Measurements from ENCODE around the gene CMSS1. TPM values are rescaled to one million over a fixed set of nuclear protein-coding genes. Genes with fewer than 3 reads are reported as not detected.
"Not testable (repeated sequence)": the region's sequence is repeated elsewhere in the genome, so short reads cannot be mapped to it uniquely, and the experiment has no call there.

The CMSS1 gene
- polyA plus RNA-seq, 1 donor from 2014 or later: 22.7 TPM

GRCh38 chr3:100214574-100214964 is 396.9 kb downstream of the CMSS1 start:
- peaks cover 5 to 8% (median 6%) of the 10 kb centered on the region in 3 donors for H3K9me3 Mint-ChIP-seq
- peaks cover 3% of the 10 kb centered on the region for H3K27me3 Mint-ChIP-seq
- peaks cover 4% of the 10 kb centered on the region for H3K36me3 Mint-ChIP-seq
- no peak overlapping the region for H3K27ac Mint-ChIP-seq
- H3K4me3 Mint-ChIP-seq: no peak overlapping the region
- peaks cover 9 to 11% (median 11%) of the 10 kb centered on the region in 3 donors for H3K4me1 Mint-ChIP-seq

- H3K4me3 Mint-ChIP-seq: peak overlapping the region in 1 of 4 donors; percentile 28
- no peaks in the 10 kb centered on the region for H3K4me1 Mint-ChIP-seq
- H3K27me3 Mint-ChIP-seq: peaks cover 3% of the 10 kb centered on the region
- H3K36me3 Mint-ChIP-seq: no peaks in the 10 kb centered on the region
- no peak overlapping the region for H3K27ac Mint-ChIP-seq
- peaks cover 6 to 10% (median 8%) of the 10 kb centered on the region in 3 donors for H3K9me3 Mint-ChIP-seq
Measured at GRCh38 chr3:100216713-100217112, 399.1 kb downstream of the CMSS1 start.

- no peak overlapping the region for H3K27ac Mint-ChIP-seq
- H3K36me3 Mint-ChIP-seq: no peaks in the 10 kb centered on the region
- no peaks in the 10 kb centered on the region for H3K4me1 Mint-ChIP-seq
- H3K27me3 Mint-ChIP-seq: peaks cover 3% of the 10 kb centered on the region
- peaks cover 6 to 10% (median 8%) of the 10 kb centered on the region in 3 donors for H3K9me3 Mint-ChIP-seq
- no peak overlapping the region for H3K4me3 Mint-ChIP-seq
Measured at GRCh38 chr3:100221159-100221558, 403.5 kb downstream of the CMSS1 start.

GRCh38 chr3:100225193-100225592 is 407.5 kb downstream of the CMSS1 start:
- no peak overlapping the region for H3K27ac Mint-ChIP-seq
- peaks cover 0 to 5% (median 0%) of the 10 kb centered on the region in 3 donors for H3K9me3 Mint-ChIP-seq
- H3K36me3 Mint-ChIP-seq: no peaks in the 10 kb centered on the region
- H3K4me3 Mint-ChIP-seq: no peak overlapping the region
- no peaks in the 10 kb centered on the region for H3K27me3 Mint-ChIP-seq
- no peaks in the 10 kb centered on the region for H3K4me1 Mint-ChIP-seq

GRCh38 chr3:100225883-100226282 is 408.2 kb downstream of the CMSS1 start:
- H3K4me1 Mint-ChIP-seq: peaks cover 0 to 3% (median 0%) of the 10 kb centered on the region in 3 donors
- H3K27ac Mint-ChIP-seq: no peak overlapping the region
- H3K27me3 Mint-ChIP-seq: no peaks in the 10 kb centered on the region
- no peaks in the 10 kb centered on the region for H3K36me3 Mint-ChIP-seq
- no peak overlapping the region for H3K4me3 Mint-ChIP-seq
- H3K9me3 Mint-ChIP-seq: peaks cover 0 to 2% (median 0%) of the 10 kb centered on the region in 3 donors

GRCh38 chr3:100226712-100227429 is 409.2 kb downstream of the CMSS1 start:
- H3K4me3 Mint-ChIP-seq: no peak overlapping the region

GRCh38 chr3:100227511-100227921 is 409.9 kb downstream of the CMSS1 start:
- no peak overlapping the region for H3K27ac Mint-ChIP-seq
- H3K4me3 Mint-ChIP-seq: no peak overlapping the region
- peaks cover 0 to 3% (median 0%) of the 10 kb centered on the region in 3 donors for H3K4me1 Mint-ChIP-seq
- no peaks in the 10 kb centered on the region for H3K27me3 Mint-ChIP-seq
- H3K9me3 Mint-ChIP-seq: no peaks in the 10 kb centered on the region
- no peaks in the 10 kb centered on the region for H3K36me3 Mint-ChIP-seq

More at GRCh38 chr3:100226712-100227429, 409.2 kb downstream of the CMSS1 start:
- Mint-ChIP-seq H3K36me3 (no peaks in the 10 kb centered on the region), H3K9me3 (no peaks in the 10 kb centered on the region), H3K27ac (peak overlapping the region in 1 of 3 donors; percentile 80), H3K27me3 (no peaks in the 10 kb centered on the region), H3K4me1 (peaks cover 0 to 3% (median 0%) of the 10 kb centered on the region in 3 donors)

GRCh38 chr3:100228247-100228646 is 410.6 kb downstream of the CMSS1 start:
- H3K9me3 Mint-ChIP-seq: no peaks in the 10 kb centered on the region
- no peak overlapping the region for H3K4me3 Mint-ChIP-seq
- no peaks in the 10 kb centered on the region for H3K36me3 Mint-ChIP-seq
- no peak overlapping the region for H3K27ac Mint-ChIP-seq
- H3K4me1 Mint-ChIP-seq: peaks cover 0 to 3% (median 0%) of the 10 kb centered on the region in 3 donors
- H3K27me3 Mint-ChIP-seq: no peaks in the 10 kb centered on the region

- H3K4me1 Mint-ChIP-seq, H3K27ac Mint-ChIP-seq, H3K27me3 Mint-ChIP-seq, H3K36me3 Mint-ChIP-seq, H3K9me3 Mint-ChIP-seq, H3K4me3 Mint-ChIP-seq: not testable (repeated sequence)
Measured at GRCh38 chr3:100229188-100229587, 411.5 kb downstream of the CMSS1 start.

GRCh38 chr3:100230710-100231109 is 413.0 kb downstream of the CMSS1 start:
- H3K36me3 Mint-ChIP-seq: no peaks in the 10 kb centered on the region
- H3K27ac Mint-ChIP-seq: no peak overlapping the region
- H3K27me3 Mint-ChIP-seq: no peaks in the 10 kb centered on the region
- H3K4me1 Mint-ChIP-seq: peaks cover 0 to 4% (median 3%) of the 10 kb centered on the region in 3 donors
- no peak overlapping the region for H3K4me3 Mint-ChIP-seq
- H3K9me3 Mint-ChIP-seq: no peaks in the 10 kb centered on the region

Other genes with a start within 250 kb of the CMSS1 start
- gene COL8A1, start 179.3 kb upstream of the CMSS1 start, polyA plus RNA-seq: not detected

All from IgD-negative memory B cell (primary cell).